Head of caudate nucleus (tissue), 42 donors: ENCODE results near the gene PIP4P1.

ENCODE experiments used
- DNase-seq, 42 donors: peaks; one replicate each; pipeline versions ENCODE4 v3.0.0 to v3.0.0-alpha.2; 2020 to 2021; ENCODE audit warnings: mixed read lengths in 7 of 42
- intact Hi-C: fragments of 100-400 bp; cut with DNase I; formaldehyde crosslinking; loops from one replicate; pipeline ENCODE4 v1.15.0; 2022

PIP4P1 gene

DNA sequence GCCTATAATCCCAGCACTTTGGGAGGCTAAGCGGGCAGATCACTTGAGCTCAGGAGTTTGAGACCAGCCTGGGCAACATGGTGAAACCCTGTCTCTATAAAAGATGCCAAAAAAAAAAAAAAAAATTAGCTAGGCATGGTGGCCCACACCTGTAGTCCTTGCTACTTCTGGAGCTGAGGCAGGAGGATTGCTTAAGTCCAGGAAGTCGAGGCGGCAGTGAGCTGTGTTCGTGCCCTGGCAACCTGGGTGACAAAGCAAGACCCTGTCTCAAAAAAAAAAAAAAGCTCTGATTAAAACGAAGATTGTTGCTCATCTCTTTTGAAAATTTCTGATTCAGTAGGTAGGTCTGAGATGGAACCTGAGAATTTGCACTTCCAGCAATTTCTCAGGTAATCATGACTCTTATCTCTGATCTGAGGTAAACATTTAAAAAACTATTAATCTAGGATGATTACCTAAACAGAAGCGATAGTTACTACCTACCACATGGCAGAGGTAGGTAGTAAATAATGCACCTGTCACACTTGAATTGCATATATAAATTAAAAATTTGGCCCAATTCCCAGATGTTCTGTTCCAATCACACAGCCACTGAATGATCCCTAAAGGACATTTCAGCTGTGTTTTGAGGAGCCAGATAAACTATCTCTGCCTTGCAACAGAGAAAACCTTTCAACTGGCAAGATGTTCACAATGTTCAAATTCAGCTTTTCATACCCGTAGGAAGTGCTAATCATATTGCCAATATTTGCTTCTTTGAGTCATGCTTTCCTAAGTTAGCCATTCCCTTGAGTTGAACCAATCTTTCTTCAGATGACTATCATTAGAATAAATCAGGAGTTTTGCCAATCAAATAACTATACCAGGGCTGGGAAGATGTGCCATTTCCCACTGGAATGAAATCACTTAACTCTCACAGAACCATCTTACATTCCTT, 43.7 kb downstream of the PIP4P1 start:
- no peak for DNase-seq
- intact Hi-C loops = no loop called here

DNA sequence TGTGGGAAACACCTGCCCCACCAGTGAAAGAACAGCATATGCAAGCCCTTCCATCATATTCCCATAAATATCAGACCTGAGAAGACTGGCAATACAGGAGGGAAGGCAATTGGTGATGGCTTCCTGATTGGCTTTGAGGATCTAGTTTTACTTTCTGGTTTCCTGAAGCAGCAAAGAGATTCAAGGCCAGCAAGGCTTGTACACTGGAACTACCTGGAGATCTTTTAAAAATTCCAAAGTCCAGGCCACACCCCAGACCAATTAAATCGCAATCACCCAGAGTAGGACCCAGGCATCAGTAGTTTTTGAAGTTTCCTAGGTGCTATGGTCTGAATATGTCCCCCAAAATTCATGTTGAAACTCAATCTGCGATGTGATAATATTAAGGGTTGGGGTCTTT, 45.0 kb downstream of the PIP4P1 start:
- intact Hi-C loops = no loop called here
- DNase-seq = no peak

DNA sequence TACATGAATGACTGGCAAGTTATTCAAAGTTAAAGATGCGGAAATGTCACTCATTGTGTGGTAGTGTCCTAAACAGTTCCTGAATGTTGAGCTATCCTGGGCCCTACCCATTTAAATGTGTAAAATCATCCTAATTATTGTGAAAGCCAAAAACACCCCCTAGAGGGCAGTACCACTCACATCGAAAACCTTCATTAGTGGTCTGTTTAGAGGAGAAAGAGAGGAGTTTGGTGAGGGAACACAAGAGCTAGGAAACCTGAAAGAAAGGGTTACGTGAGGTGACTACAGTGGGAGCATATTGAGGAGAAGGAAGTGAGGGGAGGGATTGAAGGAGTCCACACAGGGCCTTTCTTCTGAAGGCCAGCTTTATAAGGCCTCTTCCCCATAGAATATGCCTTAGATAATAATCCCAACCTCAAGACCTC, 45.4 kb downstream of the PIP4P1 start:
- intact Hi-C loops = no loop called here

DNA sequence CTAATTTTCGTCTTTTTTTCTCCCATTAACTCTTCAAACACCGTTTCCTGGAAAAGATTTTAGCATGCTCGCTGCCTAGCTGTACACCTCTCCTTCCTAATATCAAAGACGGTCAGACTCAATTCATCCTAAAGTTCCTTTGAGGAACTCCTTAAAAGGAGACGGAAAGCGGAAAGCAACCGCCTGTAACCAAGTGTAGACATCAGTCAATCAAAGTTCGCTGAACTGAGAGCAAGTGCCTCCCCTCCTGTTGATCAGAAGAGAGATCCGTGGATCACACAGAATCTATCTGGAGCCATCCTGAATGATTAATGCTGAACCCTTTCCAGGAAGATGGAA, 47.5 kb downstream of the PIP4P1 start:
- intact Hi-C loops = loop anchor here (2.0 kb wide), 1 partner anchor 41 kb away; the partner anchor contains the start of genes APEX1 and OSGEP
- peak in 5 of 42 donors; percentile 15 to 30 (median 23) for DNase-seq

More for the DNA sequence above, 45.4 kb downstream of the PIP4P1 start:
- DNase-seq = peak in 12 of 42 donors; percentile 25 to 67 (median 34)

DNA sequence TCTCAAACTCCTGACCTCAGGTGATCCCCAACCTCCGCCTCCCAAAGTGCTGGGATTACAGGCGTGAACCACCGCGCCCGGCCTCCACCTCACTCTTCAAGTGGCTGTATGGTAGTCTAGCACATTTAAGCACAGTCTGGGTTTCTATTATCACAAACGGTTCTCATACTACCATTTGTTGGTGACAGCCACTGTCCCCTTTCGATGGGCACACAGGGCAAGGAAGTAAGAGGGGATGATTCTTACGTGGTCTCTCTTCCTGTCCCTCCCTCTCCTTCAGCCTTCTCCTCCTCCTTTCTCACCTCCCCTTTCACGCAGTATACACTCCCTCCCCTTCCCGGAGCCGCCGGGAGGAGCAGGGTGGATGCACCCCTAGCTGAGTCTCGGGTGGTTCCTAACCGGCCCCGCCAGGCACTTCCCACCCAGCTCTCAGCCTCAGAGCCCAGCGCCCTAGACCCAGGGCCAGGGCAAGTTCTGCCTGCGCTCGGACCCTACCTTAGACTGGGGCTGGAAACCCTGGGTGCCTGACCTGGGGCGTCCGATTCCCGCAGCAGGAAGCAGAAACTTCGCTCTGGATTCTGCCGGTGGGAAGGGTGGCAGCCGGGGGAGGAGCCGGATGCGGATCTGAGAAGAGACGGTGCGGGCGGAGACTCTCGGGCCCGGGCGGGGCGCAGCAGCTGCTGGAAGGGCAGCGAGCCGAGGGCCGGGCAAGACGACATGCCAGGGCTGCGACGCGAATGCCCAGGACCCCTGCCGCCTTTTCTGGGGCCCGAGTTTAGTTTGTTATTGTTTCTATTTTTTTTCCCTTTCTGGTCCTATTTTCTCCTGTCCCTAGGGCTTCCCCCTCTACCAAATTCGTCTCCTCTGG, 48.1 kb downstream of the PIP4P1 start, which contains the start of gene TEP1:
Gene TEP1 (minus strand): TSS at position 626 of the 868 bp plus-strand sequence. CDS start 5,062 bp downstream, outside the sequence.
- DNase-seq = peak; percentile 71 to 95 (median 86)
- intact Hi-C loops = loop anchor here (2.0 kb wide), 1 partner anchor 42 kb away; the partner anchor contains the start of genes APEX1 and OSGEP

DNA sequence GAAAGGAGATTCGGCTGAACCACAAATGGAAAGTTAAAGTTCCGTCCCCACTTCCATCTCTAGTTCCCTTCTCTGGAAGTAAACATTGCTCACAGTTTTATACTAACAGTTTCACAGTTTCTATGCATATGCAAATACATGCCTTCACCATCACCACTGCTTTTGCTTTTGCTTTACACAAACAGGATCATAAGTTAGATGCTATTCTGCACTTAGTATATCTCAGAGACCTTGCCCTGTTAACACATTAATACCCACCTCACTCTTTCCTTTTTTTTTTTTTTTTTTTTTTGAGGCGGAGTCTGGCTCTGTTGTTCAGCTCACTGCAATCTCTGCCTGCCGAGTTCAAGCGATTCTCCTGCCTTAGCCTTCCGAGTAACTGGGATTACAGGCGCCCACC, 48.8 kb downstream of the PIP4P1 start:
- intact Hi-C loops = loop anchor here (2.0 kb wide), 1 partner anchor 42 kb away; the partner anchor contains the start of genes APEX1 and OSGEP
- DNase-seq = no peak

DNA sequence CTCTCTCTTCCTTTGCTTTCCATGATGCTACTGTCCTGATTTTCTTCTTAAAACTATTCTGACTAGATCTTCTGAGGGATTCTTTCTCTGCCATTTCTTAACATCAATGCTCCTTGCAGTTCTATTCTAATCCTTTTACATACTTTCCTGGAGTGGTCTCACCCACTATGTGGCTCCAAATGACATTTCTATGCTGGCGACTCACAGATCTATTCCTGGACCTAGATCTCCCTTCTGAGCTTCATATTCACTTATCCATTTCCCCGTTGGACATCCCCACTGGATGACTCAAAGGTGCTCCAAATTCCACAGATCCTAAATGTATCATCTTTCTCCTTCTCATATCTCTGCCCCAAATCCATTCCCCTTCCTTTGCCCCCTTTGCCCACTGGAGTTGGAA, 52.0 kb downstream of the PIP4P1 start:
- no peak for DNase-seq
- intact Hi-C loops = no loop called here
